SJCRH30 (cell line): ENCODE data around the gene HCN2. TPM values are rescaled to one million over a fixed set of nuclear protein-coding genes. Genes with fewer than 3 reads are reported as not detected.
A peak's percentile ranks its signal among the peaks of the same experiment; 100 is the strongest.
"Not testable (repeated sequence)": the region's sequence is repeated elsewhere in the genome, so short reads cannot be mapped to it uniquely, and the experiment has no call there.

ENCODE experiments used
- DNase-seq, 2 experiments: peaks; one replicate each; pipeline ENCODE4 v3.0.0-alpha.2; 2015 to 2020
- H3K27ac ChIP-seq: fragments of 250-450 bp; sonication (Bioruptor Pico); 2 replicates; pipeline ENCODE4 v1.5.1; 2020; ENCODE audit warnings: mild to moderate bottlenecking, moderate library complexity
- H3K27me3 ChIP-seq: fragments of 250-450 bp; sonication (Bioruptor Pico); 2 replicates; pipeline ENCODE4 v1.5.1; 2020; ENCODE audit warnings: mild to moderate bottlenecking, moderate library complexity
- H3K36me3 ChIP-seq: fragments of 250-450 bp; sonication (Bioruptor Pico); 2 replicates; pipeline ENCODE4 v1.5.1; 2020; ENCODE audit warnings: mild to moderate bottlenecking, moderate library complexity
- H3K4me1 ChIP-seq: fragments of 250-450 bp; sonication (Bioruptor Pico); 2 replicates; pipeline ENCODE4 v1.5.1; 2020; ENCODE audit warnings: mild to moderate bottlenecking, moderate library complexity
- H3K4me3 ChIP-seq: fragments of 250-450 bp; sonication (Bioruptor Pico); 2 replicates; pipeline ENCODE4 v1.5.1; 2020; ENCODE audit warnings: mild to moderate bottlenecking, moderate library complexity
- H3K9me3 ChIP-seq: fragments of 250-450 bp; sonication (Bioruptor Pico); replicated peaks from 2 replicates; pipeline ENCODE4 v1.5.1; 2020; ENCODE audit warnings: mild to moderate bottlenecking, moderate library complexity
- total RNA-seq: library from RNA; depleted of rRNA; stranded (reverse); fragments of >200 nt; shearing (Covaris generic); gene quantifications from 2 replicates; pipeline ENCODE4 v1.2.3, GENCODE V29; 2014

HCN2 gene
- total RNA-seq, 1 experiment from 2014 or later: 0.14 TPM

- H3K27ac ChIP-seq: no peak overlapping the region
- no peak for DNase-seq
- no peak overlapping the region for H3K4me3 ChIP-seq
- H3K36me3 ChIP-seq: peaks cover 32% of the 10 kb centered on the region
- H3K27me3 ChIP-seq: no peaks in the 10 kb centered on the region
- no peaks in the 10 kb centered on the region for H3K4me1 ChIP-seq
- no peaks in the 10 kb centered on the region for H3K9me3 ChIP-seq
Measured at GRCh38 chr19:623974-624373, 34.3 kb downstream of the HCN2 start.

- Histone ChIP-seq H3K27ac (no peak overlapping the region), H3K36me3 (peaks cover 26% of the 10 kb centered on the region), H3K27me3 (no peaks in the 10 kb centered on the region), H3K4me3 (no peak overlapping the region), H3K9me3 (no peaks in the 10 kb centered on the region), H3K4me1 (no peaks in the 10 kb centered on the region)
- no peak for DNase-seq
Measured at GRCh38 chr19:624433-625109, 34.9 kb downstream of the HCN2 start.

GRCh38 chr19:625257-625656, 35.6 kb downstream of the HCN2 start:
- Histone ChIP-seq H3K27me3 (no peaks in the 10 kb centered on the region), H3K36me3 (peaks cover 19% of the 10 kb centered on the region), H3K4me1 (no peaks in the 10 kb centered on the region), H3K9me3 (no peaks in the 10 kb centered on the region), H3K4me3 (no peak overlapping the region), H3K27ac (no peak overlapping the region)
- no peak for DNase-seq

- H3K36me3 ChIP-seq: peaks cover 17% of the 10 kb centered on the region
- not testable (repeated sequence) for H3K27ac ChIP-seq, H3K9me3 ChIP-seq, H3K4me3 ChIP-seq, DNase-seq, H3K4me1 ChIP-seq, H3K27me3 ChIP-seq
Measured at GRCh38 chr19:626566-626965, 36.9 kb downstream of the HCN2 start.

- Histone ChIP-seq H3K27me3 (no peaks in the 10 kb centered on the region), H3K4me1 (no peaks in the 10 kb centered on the region), H3K9me3 (no peaks in the 10 kb centered on the region), H3K36me3 (peaks cover 8% of the 10 kb centered on the region; the same call in 1 of the 2 replicates), H3K4me3 (no peak overlapping the region), H3K27ac (no peak overlapping the region)
- no peak for DNase-seq
Measured at GRCh38 chr19:628168-628567, 38.5 kb downstream of the HCN2 start.

GRCh38 chr19:629515-629914, 39.8 kb downstream of the HCN2 start:
- not testable (repeated sequence) for H3K36me3 ChIP-seq, DNase-seq, H3K27me3 ChIP-seq, H3K4me3 ChIP-seq, H3K27ac ChIP-seq, H3K4me1 ChIP-seq, H3K9me3 ChIP-seq

GRCh38 chr19:629961-630714, 40.5 kb downstream of the HCN2 start:
- H3K4me1 ChIP-seq: no peaks in the 10 kb centered on the region
- no peak overlapping the region for H3K4me3 ChIP-seq
- H3K27ac ChIP-seq: no peak overlapping the region
- no peaks in the 10 kb centered on the region for H3K27me3 ChIP-seq
- H3K9me3 ChIP-seq: no peaks in the 10 kb centered on the region
- peaks cover 5% of the 10 kb centered on the region; the same call in 1 of the 2 replicates for H3K36me3 ChIP-seq
- no peak for DNase-seq

GRCh38 chr19:632579-633067, 42.9 kb downstream of the HCN2 start:
- Histone ChIP-seq H3K27ac (peak overlapping the region; percentile 36; the same call in 1 of the 2 replicates), H3K36me3 (peaks cover 3% of the 10 kb centered on the region; the same call in 1 of the 2 replicates), H3K9me3 (no peaks in the 10 kb centered on the region), H3K27me3 (no peaks in the 10 kb centered on the region), H3K4me3 (peak overlapping the region; percentile 95), H3K4me1 (no peaks in the 10 kb centered on the region)
- DNase-seq: peak; percentile 59 to 70

- peak; percentile 96 to 97 for DNase-seq
- Histone ChIP-seq H3K4me3 (peak within 1 kb of the TSS; percentile 95), H3K27me3 (no peaks in the 10 kb centered on the region), H3K4me1 (no peaks in the 10 kb centered on the region), H3K36me3 (peaks cover 3% of the 10 kb centered on the region; the same call in 1 of the 2 replicates), H3K9me3 (no peaks in the 10 kb centered on the region), H3K27ac (peak within 1 kb of the TSS; percentile 36; the same call in 1 of the 2 replicates)
Measured at GRCh38 chr19:633068-633785, 43.5 kb downstream of the HCN2 start, which contains the start of gene POLRMT. TSS of gene POLRMT (minus strand) at chr19:633537. CDS start at chr19:633512, 25 bp downstream.

GRCh38 chr19:633786-634639, 44.3 kb downstream of the HCN2 start:
- no peaks in the 10 kb centered on the region for H3K36me3 ChIP-seq
- H3K27ac ChIP-seq: no peak overlapping the region
- H3K9me3 ChIP-seq: no peaks in the 10 kb centered on the region
- no peaks in the 10 kb centered on the region for H3K27me3 ChIP-seq
- H3K4me3 ChIP-seq: peak overlapping the region; percentile 95
- no peaks in the 10 kb centered on the region for H3K4me1 ChIP-seq
- peak in 1 of 2 experiments; percentile 13 for DNase-seq

GRCh38 chr19:634975-635652, 45.4 kb downstream of the HCN2 start:
- Histone ChIP-seq H3K27me3 (no peaks in the 10 kb centered on the region), H3K36me3 (no peaks in the 10 kb centered on the region), H3K27ac (no peak overlapping the region), H3K9me3 (no peaks in the 10 kb centered on the region), H3K4me3 (no peak overlapping the region), H3K4me1 (no peaks in the 10 kb centered on the region)
- DNase-seq: no peak

- H3K4me1 ChIP-seq: no peaks in the 10 kb centered on the region
- H3K36me3 ChIP-seq: no peaks in the 10 kb centered on the region
- H3K27me3 ChIP-seq: no peaks in the 10 kb centered on the region
- no peak overlapping the region for H3K27ac ChIP-seq
- no peaks in the 10 kb centered on the region for H3K9me3 ChIP-seq
- no peak overlapping the region for H3K4me3 ChIP-seq
- no peak for DNase-seq
Measured at GRCh38 chr19:638906-639252, 49.2 kb downstream of the HCN2 start.

- DNase-seq: no peak
- no peaks in the 10 kb centered on the region for H3K27me3 ChIP-seq
- H3K27ac ChIP-seq: no peak within 1 kb of the TSS
- H3K36me3 ChIP-seq: peaks cover 2% of the 10 kb centered on the region; the same call in 1 of the 2 replicates
- no peak within 1 kb of the TSS for H3K4me3 ChIP-seq
- H3K4me1 ChIP-seq: no peaks in the 10 kb centered on the region
- H3K9me3 ChIP-seq: no peaks in the 10 kb centered on the region
Measured at GRCh38 chr19:639253-640160, 49.8 kb downstream of the HCN2 start, which contains the start of gene FGF22. TSS of gene FGF22 (plus strand) at chr19:639879. CDS start at chr19:639926, 47 bp downstream.
